SK-N-SH treated with all-trans-retinoic acid at 6 μM for 48 hours (cell line): Measurements from ENCODE around the gene ZKSCAN5.

Source experiments
- ESRRG ChIP-seq: fragments of 250-450 bp; sonication (Bioruptor Pico); IDR thresholded peaks from 2 replicates; pipeline ENCODE4 v1.6.1; 2021; ENCODE audit warnings: mild to moderate bottlenecking
- RARB ChIP-seq: fragments of 250-450 bp; sonication (Bioruptor Pico); IDR thresholded peaks from 2 replicates; pipeline ENCODE4 v1.8.0; 2021; ENCODE audit warnings: mild to moderate bottlenecking, moderate library complexity
- SNAI2 ChIP-seq: fragments of 250-450 bp; sonication (Bioruptor Pico); IDR thresholded peaks from 2 replicates; pipeline ENCODE4 v1.5.0; 2020; ENCODE audit warnings: mild to moderate bottlenecking, moderate library complexity
- ZC3H10 ChIP-seq: fragments of 250-450 bp; sonication (Bioruptor Pico); IDR thresholded peaks from 2 replicates; pipeline ENCODE4 v1.5.1; 2021; ENCODE audit warnings: mild to moderate bottlenecking, moderate library complexity
- TF ChIP-seq, protein P1 (sequence below): fragments of 250-450 bp; sonication (Bioruptor Pico); IDR thresholded peaks from 2 replicates; pipeline ENCODE4 v1.5.1; 2020; ENCODE audit warnings: low read depth, mild to moderate bottlenecking, moderate library complexity

GRCh38 chr7:99459087-99459486, 45.4 kb upstream of the ZKSCAN5 start:
- TF ChIP-seq, protein P1, sequence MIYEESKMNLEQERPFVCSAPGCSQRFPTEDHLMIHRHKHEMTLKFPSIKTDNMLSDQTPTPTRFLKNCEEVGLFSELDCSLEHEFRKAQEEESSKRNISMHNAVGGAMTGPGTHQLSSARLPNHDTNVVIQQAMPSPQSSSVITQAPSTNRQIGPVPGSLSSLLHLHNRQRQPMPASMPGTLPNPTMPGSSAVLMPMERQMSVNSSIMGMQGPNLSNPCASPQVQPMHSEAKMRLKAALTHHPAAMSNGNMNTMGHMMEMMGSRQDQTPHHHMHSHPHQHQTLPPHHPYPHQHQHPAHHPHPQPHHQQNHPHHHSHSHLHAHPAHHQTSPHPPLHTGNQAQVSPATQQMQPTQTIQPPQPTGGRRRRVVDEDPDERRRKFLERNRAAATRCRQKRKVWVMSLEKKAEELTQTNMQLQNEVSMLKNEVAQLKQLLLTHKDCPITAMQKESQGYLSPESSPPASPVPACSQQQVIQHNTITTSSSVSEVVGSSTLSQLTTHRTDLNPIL (CRISPR knock-in tag), result no peak
- TF ChIP-seq ESRRG (CRISPR knock-in tag), result no peak
- no peak for TF ChIP-seq RARB
- TF ChIP-seq SNAI2 (CRISPR knock-in tag), result no peak
- no peak for TF ChIP-seq ZC3H10
